Activated CD4-positive, alpha-beta memory T cell treated with anti-CD3 and anti-CD28 coated beads, Interleukin-2, amount 10 ng/mL, durations not matched to agents 7 days and 5 days (primary cell): ENCODE data around the gene STMN3. TPM values are rescaled to one million over a fixed set of nuclear protein-coding genes. Genes with fewer than 3 reads are reported as not detected.
"Not testable (repeated sequence)": the region's sequence is repeated elsewhere in the genome, so short reads cannot be mapped to it uniquely, and the experiment has no call there.

Source experiments
- CTCF ChIA-PET: fragments of 350-600 bp; sonication (Branson Sonifier 250); formaldehyde crosslinking; loops from one replicate; lab custom pipeline; 2021; ENCODE audit warnings: antibody characterized with exemption, inconsistent platforms; lab: Charles Lee
- POLR2A ChIA-PET: fragments of 350-600 bp; sonication (Branson Sonifier 250); formaldehyde crosslinking; loops from one replicate; lab custom pipeline; 2021; ENCODE audit warnings: antibody characterized with exemption; lab: Charles Lee
- DNase-seq: peaks from one replicate; pipeline ENCODE4 v3.0.0-alpha.2; 2020
- H3K27ac Mint-ChIP-seq: one replicate; pipeline ENCODE4 v1.8.0; 2021; ENCODE audit warnings: mild to moderate bottlenecking, mixed read lengths
- H3K27me3 Mint-ChIP-seq: one replicate; pipeline ENCODE4 v1.8.0; 2021; ENCODE audit warnings: mixed read lengths
- H3K36me3 Mint-ChIP-seq: one replicate; pipeline ENCODE4 v1.8.0; 2021; ENCODE audit warnings: low read depth, mixed read lengths
- H3K4me1 Mint-ChIP-seq: one replicate; pipeline ENCODE4 v1.8.0; 2021; ENCODE audit warnings: mixed read lengths
- H3K4me3 Mint-ChIP-seq: one replicate; pipeline ENCODE4 v1.8.0; 2021; ENCODE audit warnings: mild to moderate bottlenecking, mixed read lengths
- H3K9me3 Mint-ChIP-seq: one replicate; pipeline ENCODE4 v1.8.0; 2021; ENCODE audit warnings: mixed read lengths
- total RNA-seq, 2 experiments: library from RNA; stranded (reverse); gene quantifications; one replicate each; pipeline ENCODE4 v1.2.3, GENCODE V29; 2021

Gene STMN3
- total RNA-seq, 2 experiments from 2014 or later = 20.9 to 23.8 TPM

GRCh38 chr20:63601679-63602078 lies 51.5 kb downstream of the STMN3 start:
- H3K27ac Mint-ChIP-seq, H3K4me3 Mint-ChIP-seq, CTCF ChIA-PET, H3K9me3 Mint-ChIP-seq, H3K4me1 Mint-ChIP-seq, H3K27me3 Mint-ChIP-seq: not testable (repeated sequence)
- DNase-seq = peak; percentile 27
- POLR2A ChIA-PET = interaction anchor here (1.1 kb wide), 1 partner anchor 19 kb away, joined by 3 read pairs; no protein-coding TSS in a partner anchor
- H3K36me3 Mint-ChIP-seq = peaks cover 52% of the 10 kb centered on the region

GRCh38 chr20:63599396-63600050 lies 53.7 kb downstream of the STMN3 start:
- peaks cover 5% of the 10 kb centered on the region for H3K4me1 Mint-ChIP-seq
- POLR2A ChIA-PET = interaction anchor here (0.6 kb wide), 1 partner anchor 303 kb away, joined by 3 read pairs; no protein-coding TSS in a partner anchor
- peaks cover 58% of the 10 kb centered on the region for H3K36me3 Mint-ChIP-seq
- no peak for DNase-seq
- H3K9me3 Mint-ChIP-seq = no peaks in the 10 kb centered on the region
- H3K27ac Mint-ChIP-seq = no peak overlapping the region
- H3K27me3 Mint-ChIP-seq = no peaks in the 10 kb centered on the region
- CTCF ChIA-PET = no interaction called here
- no peak overlapping the region for H3K4me3 Mint-ChIP-seq

GRCh38 chr20:63598479-63599395 lies 54.5 kb downstream of the STMN3 start:
- CTCF ChIA-PET = no interaction called here
- Mint-ChIP-seq H3K9me3 (no peaks in the 10 kb centered on the region), H3K4me1 (peaks cover 5% of the 10 kb centered on the region)

DNA sequence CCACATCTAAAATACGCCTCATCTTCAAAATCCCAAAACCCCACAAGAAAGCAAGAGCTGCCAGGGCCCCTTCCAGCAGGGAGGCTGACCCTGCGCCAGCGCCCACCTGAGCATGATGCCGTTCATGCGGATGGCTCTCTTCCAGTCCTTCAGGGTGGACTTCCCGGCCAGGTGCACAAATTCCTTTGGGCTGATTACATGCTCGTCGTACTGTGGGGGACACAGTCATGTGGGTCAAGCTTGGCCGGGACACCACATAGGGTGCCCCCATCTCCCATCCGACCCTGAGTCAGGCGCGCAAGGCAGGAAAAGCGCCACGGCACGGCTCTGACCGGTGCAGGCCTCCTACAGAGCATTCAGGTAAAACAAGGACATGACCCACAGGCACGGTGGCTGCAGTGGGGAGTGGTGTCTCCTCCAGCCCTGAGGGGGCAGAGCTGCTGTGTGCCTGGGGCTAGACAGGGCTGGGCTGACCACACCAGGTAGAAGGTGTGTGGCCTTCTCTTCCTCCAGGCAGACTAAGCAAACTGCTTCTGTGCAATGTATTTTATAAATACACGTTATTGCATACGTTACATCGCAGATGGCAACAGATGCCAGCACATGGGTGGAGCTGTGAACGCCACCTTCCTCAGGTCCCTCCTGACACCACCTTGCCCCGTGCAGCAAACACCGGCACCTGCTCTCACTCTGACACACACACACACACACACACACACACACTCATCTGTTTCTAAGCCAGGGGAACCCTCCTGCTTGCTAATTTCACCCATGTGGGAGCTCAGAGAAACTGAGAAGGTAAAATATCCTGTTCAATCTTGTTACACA lies 55.4 kb downstream of the STMN3 start:
- POLR2A ChIA-PET = interaction anchor here (1.3 kb wide), 1 partner anchor 22 kb away, joined by 3 read pairs; no protein-coding TSS in a partner anchor
- Mint-ChIP-seq H3K36me3 (peaks cover 54% of the 10 kb centered on the region), H3K27ac (no peak overlapping the region), H3K4me3 (no peak overlapping the region), H3K27me3 (no peaks in the 10 kb centered on the region), H3K9me3 (no peaks in the 10 kb centered on the region), H3K4me1 (peaks cover 4% of the 10 kb centered on the region)
- CTCF ChIA-PET = no interaction called here
- no peak for DNase-seq

More at GRCh38 chr20:63598479-63599395, 54.5 kb downstream of the STMN3 start:
- POLR2A ChIA-PET = interaction anchor here (1.3 kb wide), 1 partner anchor 21 kb away, joined by 3 read pairs; no protein-coding TSS in a partner anchor
- Mint-ChIP-seq H3K27ac (no peak overlapping the region), H3K4me3 (no peak overlapping the region), H3K27me3 (no peaks in the 10 kb centered on the region), H3K36me3 (peaks cover 53% of the 10 kb centered on the region)
- DNase-seq = no peak

DNA sequence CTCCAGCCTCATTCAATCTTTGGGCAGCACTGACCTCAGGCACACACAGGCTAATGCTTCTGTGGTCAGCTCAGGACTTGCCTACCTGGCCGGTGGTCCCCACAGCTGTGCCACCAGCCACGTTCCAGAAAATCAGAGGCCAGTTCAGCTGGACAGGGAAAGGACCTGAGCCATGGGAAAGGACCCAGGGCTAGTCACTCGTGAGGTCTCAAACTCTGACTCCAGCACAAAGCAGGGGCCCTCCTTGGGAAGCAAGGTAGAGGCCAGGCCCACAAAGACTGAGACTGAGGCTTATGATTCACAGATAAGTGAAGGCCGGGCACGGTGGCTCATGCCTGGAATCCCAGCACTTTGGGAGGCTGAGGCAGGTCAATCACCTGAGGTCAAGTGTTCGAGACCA lies 56.8 kb downstream of the STMN3 start:
- ChIA-PET POLR2A (no interaction called here), CTCF (no interaction called here)
- no peak overlapping the region for H3K4me3 Mint-ChIP-seq
- no peak for DNase-seq
- peaks cover 1% of the 10 kb centered on the region for H3K4me1 Mint-ChIP-seq
- H3K36me3 Mint-ChIP-seq = peaks cover 44% of the 10 kb centered on the region
- no peak overlapping the region for H3K27ac Mint-ChIP-seq
- H3K9me3 Mint-ChIP-seq = no peaks in the 10 kb centered on the region
- no peaks in the 10 kb centered on the region for H3K27me3 Mint-ChIP-seq

GRCh38 chr20:63595416-63596127 lies 57.7 kb downstream of the STMN3 start:
- H3K27me3 Mint-ChIP-seq = no peaks in the 10 kb centered on the region
- H3K4me3 Mint-ChIP-seq = no peak overlapping the region
- H3K36me3 Mint-ChIP-seq = peaks cover 49% of the 10 kb centered on the region
- H3K4me1 Mint-ChIP-seq = no peaks in the 10 kb centered on the region
- no peak overlapping the region for H3K27ac Mint-ChIP-seq
- no peaks in the 10 kb centered on the region for H3K9me3 Mint-ChIP-seq
- CTCF ChIA-PET = no interaction called here
- POLR2A ChIA-PET = no interaction called here
- DNase-seq = no peak

GRCh38 chr20:63594043-63594561 lies 59.1 kb downstream of the STMN3 start:
- no peaks in the 10 kb centered on the region for H3K9me3 Mint-ChIP-seq
- DNase-seq = no peak
- no peaks in the 10 kb centered on the region for H3K27me3 Mint-ChIP-seq
- CTCF ChIA-PET = no interaction called here
- H3K4me1 Mint-ChIP-seq = no peaks in the 10 kb centered on the region
- H3K36me3 Mint-ChIP-seq = peaks cover 47% of the 10 kb centered on the region
- POLR2A ChIA-PET = no interaction called here
- no peak overlapping the region for H3K27ac Mint-ChIP-seq
- no peak overlapping the region for H3K4me3 Mint-ChIP-seq

DNA sequence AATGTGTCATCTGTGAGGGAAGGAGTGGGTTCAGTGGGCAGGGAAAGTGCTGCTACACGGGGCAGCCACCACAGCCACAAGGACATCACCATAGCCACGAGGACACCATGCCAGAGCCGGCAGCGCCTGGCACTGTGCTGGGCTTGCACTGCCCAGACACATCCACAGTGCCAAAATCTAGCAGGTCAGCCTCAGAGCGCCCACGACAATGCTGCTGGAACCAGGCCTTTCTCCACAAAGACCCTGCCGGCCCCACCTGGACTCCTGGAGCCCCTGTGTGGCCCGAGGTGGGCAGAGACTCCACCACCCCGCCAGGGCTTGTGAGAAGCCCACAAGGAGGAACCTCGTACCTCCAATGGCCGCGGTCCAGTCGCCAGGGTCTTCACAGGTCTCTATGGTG lies 60.6 kb downstream of the STMN3 start:
- no peaks in the 10 kb centered on the region for H3K27me3 Mint-ChIP-seq
- H3K4me1 Mint-ChIP-seq = no peaks in the 10 kb centered on the region
- H3K36me3 Mint-ChIP-seq = peaks cover 36% of the 10 kb centered on the region
- no peaks in the 10 kb centered on the region for H3K9me3 Mint-ChIP-seq
- ChIA-PET CTCF (no interaction called here), POLR2A (no interaction called here)
- H3K27ac Mint-ChIP-seq = no peak overlapping the region
- no peak for DNase-seq
- H3K4me3 Mint-ChIP-seq = no peak overlapping the region

GRCh38 chr20:63591786-63592355 lies 61.4 kb downstream of the STMN3 start:
- Mint-ChIP-seq H3K9me3 (no peaks in the 10 kb centered on the region), H3K27me3 (no peaks in the 10 kb centered on the region), H3K4me1 (no peaks in the 10 kb centered on the region), H3K36me3 (peaks cover 39% of the 10 kb centered on the region), H3K4me3 (no peak overlapping the region), H3K27ac (no peak overlapping the region)
- no peak for DNase-seq
- ChIA-PET CTCF (no interaction called here), POLR2A (no interaction called here)

GRCh38 chr20:63591147-63591533 lies 62.1 kb downstream of the STMN3 start:
- Mint-ChIP-seq H3K9me3 (no peaks in the 10 kb centered on the region), H3K27ac (no peak overlapping the region), H3K4me1 (no peaks in the 10 kb centered on the region), H3K4me3 (no peak overlapping the region), H3K36me3 (peaks cover 39% of the 10 kb centered on the region), H3K27me3 (no peaks in the 10 kb centered on the region)
- ChIA-PET POLR2A (no interaction called here), CTCF (no interaction called here)
- DNase-seq = no peak

DNA sequence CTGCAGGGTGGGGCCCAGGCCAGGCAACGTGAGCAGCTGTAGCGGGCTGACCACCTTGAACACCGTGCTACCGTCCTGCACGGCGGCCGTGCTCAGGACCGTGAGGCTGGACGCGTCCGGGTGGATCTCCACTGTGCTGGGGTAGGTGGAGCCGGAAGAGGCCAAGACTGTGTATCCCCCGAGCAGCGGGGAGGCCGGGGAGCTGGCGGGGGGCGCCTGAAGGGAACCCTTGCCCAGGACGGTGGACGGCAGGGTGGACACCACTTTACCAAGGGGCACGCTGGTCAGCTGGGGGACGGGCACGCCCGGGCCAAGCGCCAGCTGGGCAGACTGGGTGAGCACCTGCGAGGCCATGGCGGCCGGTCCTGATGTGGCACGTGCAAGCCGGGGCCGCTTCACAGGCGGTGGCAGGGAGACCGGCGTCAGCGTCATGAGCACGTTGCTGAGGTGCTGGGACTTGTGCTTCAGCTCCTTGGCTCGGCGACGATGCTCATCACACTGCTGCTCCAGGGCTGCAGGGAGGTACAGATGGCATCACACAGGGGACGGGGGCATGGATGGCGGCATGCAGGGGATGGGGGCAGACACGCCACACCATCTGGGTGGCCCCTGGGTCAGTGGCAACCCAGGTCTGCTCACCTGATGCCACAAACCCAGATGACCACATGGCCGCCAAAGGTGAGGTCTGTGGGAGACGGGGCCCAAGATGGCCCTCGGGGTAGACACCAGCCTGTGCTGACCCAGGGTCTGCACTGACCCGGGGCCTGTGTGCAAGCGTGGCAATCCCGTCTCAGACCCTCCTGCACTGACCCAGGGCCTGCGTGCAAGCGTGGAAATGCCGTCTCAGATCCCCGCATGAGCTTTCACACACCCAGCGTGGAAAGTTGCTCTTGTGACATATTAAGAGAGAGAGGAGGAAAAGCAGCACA lies 62.7 kb downstream of the STMN3 start:
- ChIA-PET CTCF (no interaction called here), POLR2A (no interaction called here)
- H3K4me1 Mint-ChIP-seq = no peaks in the 10 kb centered on the region
- no peak overlapping the region for H3K4me3 Mint-ChIP-seq
- no peak overlapping the region for H3K27ac Mint-ChIP-seq
- H3K9me3 Mint-ChIP-seq = no peaks in the 10 kb centered on the region
- DNase-seq = no peak
- H3K36me3 Mint-ChIP-seq = peaks cover 35% of the 10 kb centered on the region
- H3K27me3 Mint-ChIP-seq = no peaks in the 10 kb centered on the region
